K562 (cell line): Measurements from ENCODE around the gene NF2. TPM values are rescaled to one million over a fixed set of nuclear protein-coding genes. Genes with fewer than 3 reads are reported as not detected.

ENCODE experiments used
- ATAC-seq: fragments of 200-7000 bp; cut with Tn5 transposase; 3 replicates; pipeline ENCODE4 v1.9.1; 2020; ENCODE audit warnings: moderate library complexity
- BruUV-seq: library from RNA; stranded (reverse); fragments of 400-500 nt; replicated peaks from 2 replicates; lab custom pipeline; 2021; lab: Mats Ljungman, UMichigan
- CTCF ChIA-PET: fragments of 300-600 bp; formaldehyde crosslinking; extraction: SDS; loops from one replicate; lab custom pipeline; 2021; ENCODE audit warnings: low intra/inter-chr PET ratio; lab: Yijun Ruan, JAX
- POLR2A ChIA-PET: fragments of 300-600, 350-650 bp; sonication (Branson Sonifier 250); formaldehyde crosslinking; extraction: SDS; loops from one replicate; lab custom pipeline; 2021; ENCODE audit warnings: antibody characterized with exemption, inconsistent platforms; lab: Yijun Ruan, JAX
- DNase-seq, 4 experiments: peaks; one replicate each; pipeline versions ENCODE4 v3.0.0 to v3.0.0-alpha.2; 2011 to 2018; ENCODE audit warnings: low spot score in 3 of 4, mixed read lengths in 3 of 4; ENCODE audit errors: extremely low read depth in 1 of 4
- FAIRE-seq: peaks from 2 replicates; lab custom pipeline; 2011; peaks lifted over from hg19 to GRCh38; lab: Jason Lieb, UNC
- H2AFZ ChIP-seq: 2 replicates; pipeline ENCODE4 v1.6.0; 2011; ENCODE audit warnings: low read depth, low read length, control low read depth, inconsistent platforms
- H3K27ac ChIP-seq: fragments of 200-600 bp; 3 replicates; pipeline ENCODE4 v1.8.0; 2011; ENCODE audit warnings: low read depth, mild to moderate bottlenecking, control low read depth, inconsistent platforms, low read length, moderate library complexity, mixed read lengths; ENCODE audit errors: extremely low read depth
- H3K27me3 ChIP-seq, 2 experiments: fragments of 300-600 bp in 1 of 2; 2 replicates in 1 of 2; 3 replicates in 1 of 2; pipeline versions ENCODE4 v1.6.0 to v1.8.0; 2011; ENCODE audit warnings: inconsistent platforms in 2 of 2, low read length in 2 of 2, mild to moderate bottlenecking in 1 of 2, mixed read lengths in 1 of 2, moderate library complexity in 1 of 2; ENCODE audit not compliant: control insufficient read depth in 2 of 2, insufficient read depth in 2 of 2
- H3K36me3 ChIP-seq: fragments of 300-600 bp; 3 replicates; pipeline ENCODE4 v1.8.0; 2011; ENCODE audit warnings: mild to moderate bottlenecking, low read length, inconsistent platforms; ENCODE audit not compliant: control insufficient read depth, insufficient read depth
- H3K4me1 ChIP-seq, 2 experiments: fragments of 200-600 bp in 1 of 2; replicated peaks in 1 of 2; 2 replicates in 1 of 2; 3 replicates in 1 of 2; pipeline versions ENCODE4 v1.5.1 to v1.8.0; 2011; ENCODE audit warnings: inconsistent platforms in 2 of 2, low read length in 2 of 2, mild to moderate bottlenecking in 1 of 2, mixed read lengths in 1 of 2, moderate library complexity in 1 of 2; ENCODE audit not compliant: control insufficient read depth in 2 of 2, insufficient read depth in 2 of 2
- H3K4me2 ChIP-seq: 2 replicates; pipeline ENCODE4 v1.6.1; 2011; ENCODE audit warnings: low read length, control low read depth, inconsistent platforms, mixed read lengths; ENCODE audit not compliant: insufficient read depth
- H3K4me3 ChIP-seq: fragments of 200-600 bp; sonication (generic), shearing (Covaris generic); 2 replicates; pipeline ENCODE4 v1.5.1; 2016; ENCODE audit warnings: control low read depth, inconsistent platforms
- H3K79me2 ChIP-seq: fragments of 200-600 bp; 3 replicates; pipeline ENCODE4 v1.8.0; 2011; ENCODE audit warnings: low read length, inconsistent platforms; ENCODE audit not compliant: control insufficient read depth, insufficient read depth
- H3K9ac ChIP-seq, 2 experiments: 2 replicates each; pipeline versions ENCODE4 v1.6.0 to v1.6.1; 2011; ENCODE audit warnings: low read depth in 2 of 2, low read length in 2 of 2, control low read depth in 1 of 2, inconsistent platforms in 1 of 2, mild to moderate bottlenecking in 1 of 2, mixed read lengths in 1 of 2; ENCODE audit not compliant: insufficient read depth in 1 of 2
- H3K9me1 ChIP-seq: one replicate; pipeline ENCODE4 v1.6.0; 2011; ENCODE audit warnings: inconsistent platforms, mild to moderate bottlenecking, low read length, moderate library complexity; ENCODE audit not compliant: control insufficient read depth, insufficient read depth
- H3K9me3 ChIP-seq: replicated peaks from 2 replicates; pipeline ENCODE4 v1.5.1; 2011; ENCODE audit warnings: low read depth, low read length, inconsistent platforms; ENCODE audit not compliant: control insufficient read depth, insufficient read depth
- H4K20me1 ChIP-seq: replicated peaks from 2 replicates; pipeline ENCODE4 v1.6.1; 2011; ENCODE audit warnings: low read length, inconsistent platforms, mixed read lengths; ENCODE audit not compliant: control insufficient read depth, insufficient read depth
- HDAC2 ChIP-seq: fragments of 450-650 bp; IDR thresholded peaks from 2 replicates; pipeline ENCODE4 v1.6.1; 2016; ENCODE audit warnings: mild to moderate bottlenecking
- POLR2AphosphoS5 ChIP-seq: IDR thresholded peaks from 2 replicates; pipeline ENCODE4 v1.6.1; 2011; ENCODE audit warnings: mild to moderate bottlenecking, low read depth, low read length, moderate library complexity; ENCODE audit not compliant: control insufficient read depth, insufficient read depth
- POU5F1 ChIP-seq: fragments of 150-350 bp; IDR thresholded peaks from 2 replicates; pipeline ENCODE4 v1.6.1; 2014; ENCODE audit warnings: borderline replicate concordance, low read length, low read depth, mild to moderate bottlenecking; ENCODE audit not compliant: partially characterized antibody
- RNF2 ChIP-seq: sonication (generic); IDR thresholded peaks from 2 replicates; pipeline ENCODE4 v1.6.1; 2016
- SOX6 ChIP-seq: fragments of 450-650 bp; IDR thresholded peaks from 2 replicates; pipeline ENCODE4 v1.6.1; 2014; ENCODE audit warnings: mild to moderate bottlenecking
- SRSF9 ChIP-seq: fragments of 200-400 bp; formaldehyde crosslinking; IDR thresholded peaks from 2 replicates; pipeline ENCODE4 v1.6.1; 2017; ENCODE audit warnings: low read depth, low read length, borderline replicate concordance
- ZNF507 ChIP-seq: conservative IDR thresholded peaks from 2 replicates; pipeline ENCODE4 v1.6.1; 2017; ENCODE audit warnings: missing genetic modification characterization, missing compliant biosample characterization
- WGBS: fragments of 100-300 bp; shearing (Covaris generic); methylation state at CpG from one replicate; pipeline ENCODE4 v1.1.6; 2016; ENCODE audit warnings: low coverage, mixed read lengths; ENCODE audit not compliant: insufficient coverage; ENCODE audit errors: missing lambda C conversion rate; 5-methylcytosine and 5-hydroxymethylcytosine counted together
- in situ Hi-C: fragments of 300-500 bp; cut with MboI; formaldehyde crosslinking; loops from 4 replicates; pipeline ENCODE4 v1.15.0; 2018; ENCODE audit warnings: inconsistent platforms, mixed read lengths
- intact Hi-C: fragments of 100-400 bp; cut with micrococcal nuclease; formaldehyde crosslinking; loops from 2 replicates; pipeline ENCODE4 v1.14.2; 2022
- polyA plus RNA-seq, 8 experiments: library from polyadenylated mRNA; depleted of rRNA in 4 of 8; stranded (reverse) in 5 of 8; unstranded in 3 of 8; fragments of >200 nt; fragmentation: Nextera tagmentation in 2 of 8; fragmentation: Illumina TruSeq in 1 of 8; extraction: Ambion mirVana in 2 of 8; extraction: Trizol in 1 of 8; gene quantifications; 2 replicates each; pipeline versions ENCODE4 v1.2.1 to v1.2.3, GENCODE V29; 2011 to 2014; ENCODE audit warnings: inconsistent platforms in 1 of 8, missing spikeins in 1 of 8
- total RNA-seq, 7 experiments: library from RNA; depleted of rRNA in 6 of 7; stranded (reverse); fragments of >200 nt in 6 of 7; fragmentation: Illumina TruSeq in 2 of 7; extraction: Trizol in 2 of 7; gene quantifications; 2 replicates each; pipeline versions ENCODE4 v1.2.1 to v1.2.3, GENCODE V29; 2011 to 2021; ENCODE audit warnings: low replicate concordance in 1 of 7
- TF ChIP-seq, protein P1 (sequence below), 2 experiments: fragments of 150-350 bp in 1 of 2; IDR thresholded peaks; 2 replicates each; pipeline ENCODE4 v1.6.1; 2012 to 2016; ENCODE audit warnings: low read depth in 2 of 2, low read length in 2 of 2, mild to moderate bottlenecking in 1 of 2, moderate library complexity in 1 of 2
- TF ChIP-seq, protein P2 (sequence below): fragments of 450-650 bp; formaldehyde crosslinking; IDR thresholded peaks from 2 replicates; pipeline ENCODE4 v1.4.0; 2022; ENCODE audit warnings: missing genetic modification characterization
- TF ChIP-seq, protein P3 (sequence below): fragments of 250-450 bp; sonication (Bioruptor Pico); IDR thresholded peaks from 2 replicates; pipeline ENCODE4 v1.6.1; 2021; ENCODE audit warnings: mild to moderate bottlenecking

NF2 gene
- total and polyA plus RNA-seq, 9 of the 15 experiments (the other 6 are each of a cell fraction or from before 2014, with no cell fraction given): 2.2 to 32.5 (median 15.2) TPM

DNA sequence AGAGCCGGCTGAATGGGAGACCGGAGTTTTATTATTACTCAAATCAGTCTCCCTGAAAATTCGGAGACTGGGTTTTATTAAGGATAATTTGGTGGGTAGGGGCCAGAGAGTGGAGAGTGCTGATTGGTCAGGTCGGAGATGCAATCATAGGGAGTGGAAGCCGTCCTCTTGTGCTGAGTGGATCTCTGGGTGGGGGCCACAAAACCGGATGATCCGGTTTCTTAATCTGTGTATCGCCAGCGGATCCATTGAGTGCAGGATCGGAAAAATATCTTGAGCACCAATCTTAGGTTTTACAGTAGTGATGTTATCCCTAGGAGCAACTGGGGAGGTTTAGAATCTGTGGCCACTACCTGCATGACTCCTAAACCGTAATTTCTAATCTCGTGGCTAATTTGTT lies 21.6 kb upstream of the NF2 start:
- peaks cover 6 to 15% of the 10 kb centered on the region in 2 experiments; a peak in 3 of 5 replicates for H3K4me1 ChIP-seq
- H3K27ac ChIP-seq: peak overlapping the region; percentile 65
- H3K4me3 ChIP-seq: no peak overlapping the region
- H3K79me2 ChIP-seq: peaks cover 14% of the 10 kb centered on the region
- ChIA-PET CTCF (no interaction called here), POLR2A (no interaction called here)
- H3K9me3 ChIP-seq: no peaks in the 10 kb centered on the region
- H3K27me3 ChIP-seq: no peaks in the 10 kb centered on the region
- DNase-seq (no peak), ATAC-seq (no peak), FAIRE-seq (no peak)
- BruUV-seq: TSS peak; percentile 91
- WGBS: 78% methylated on average over 10 of the region's 12 CpGs
- intact Hi-C loops (no loop called here), in situ Hi-C loops (no loop called here)
- H3K9ac ChIP-seq: peak overlapping the region in 1 of 2 experiments; percentile 41; a peak in 1 of 4 replicates
- H3K4me2 ChIP-seq: peak overlapping the region; percentile 60; the same call in 1 of the 2 replicates
- no peaks in the 10 kb centered on the region for H4K20me1 ChIP-seq
- peak overlapping the region; percentile 38; the same call in 1 of the 2 replicates for H2AFZ ChIP-seq
- TF ChIP-seq RNF2: no peak
- peaks cover 7% of the 10 kb centered on the region; the same call in 1 of the 3 replicates for H3K36me3 ChIP-seq
- no peaks in the 10 kb centered on the region for H3K9me1 ChIP-seq

DNA sequence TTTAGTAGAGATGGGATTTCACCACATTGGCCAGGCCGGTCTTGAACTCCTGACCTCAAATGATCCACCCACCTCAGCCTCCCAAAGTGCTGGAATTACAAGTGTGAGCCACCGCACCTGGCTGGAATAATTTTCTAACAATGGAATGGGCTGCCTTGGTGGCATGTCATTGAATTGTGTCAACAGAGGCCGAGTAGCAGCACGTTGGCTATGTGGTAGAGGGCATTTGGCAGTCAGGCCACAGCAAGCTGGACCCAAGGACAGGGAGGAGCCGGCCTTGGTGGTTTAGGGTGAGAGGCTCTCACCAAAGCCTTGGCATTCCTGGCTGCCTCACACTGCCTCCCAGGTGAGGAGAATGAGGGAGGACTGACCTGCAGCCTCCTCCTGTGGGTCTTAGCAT lies 18.5 kb upstream of the NF2 start:
- Histone ChIP-seq H3K36me3 (no peaks in the 10 kb centered on the region), H4K20me1 (no peaks in the 10 kb centered on the region), H3K4me3 (no peak overlapping the region), H3K9me1 (no peaks in the 10 kb centered on the region), H3K4me1 (peaks cover 4 to 7% of the 10 kb centered on the region in 2 experiments; a peak in 3 of 5 replicates), H3K9ac (no peak overlapping the region), H3K27ac (no peak overlapping the region), H3K79me2 (peaks cover 9% of the 10 kb centered on the region), H2AFZ (no peak overlapping the region), H3K4me2 (no peak overlapping the region), H3K27me3 (no peaks in the 10 kb centered on the region), H3K9me3 (no peaks in the 10 kb centered on the region)
- WGBS: 77% methylated on average over 4 of the region's 5 CpGs
- ChIA-PET CTCF (no interaction called here), POLR2A (no interaction called here)
- BruUV-seq: no TSS peak
- ATAC-seq: no peak
- FAIRE-seq: no peak
- in situ Hi-C loops (no loop called here), intact Hi-C loops (no loop called here)
- DNase-seq: no peak
- TF ChIP-seq POLR2AphosphoS5 (no peak), POU5F1 (no peak), SOX6 (no peak), HDAC2 (no peak), ZNF507 (tag) (no peak), SRSF9 (no peak)
- TF ChIP-seq, protein P1, sequence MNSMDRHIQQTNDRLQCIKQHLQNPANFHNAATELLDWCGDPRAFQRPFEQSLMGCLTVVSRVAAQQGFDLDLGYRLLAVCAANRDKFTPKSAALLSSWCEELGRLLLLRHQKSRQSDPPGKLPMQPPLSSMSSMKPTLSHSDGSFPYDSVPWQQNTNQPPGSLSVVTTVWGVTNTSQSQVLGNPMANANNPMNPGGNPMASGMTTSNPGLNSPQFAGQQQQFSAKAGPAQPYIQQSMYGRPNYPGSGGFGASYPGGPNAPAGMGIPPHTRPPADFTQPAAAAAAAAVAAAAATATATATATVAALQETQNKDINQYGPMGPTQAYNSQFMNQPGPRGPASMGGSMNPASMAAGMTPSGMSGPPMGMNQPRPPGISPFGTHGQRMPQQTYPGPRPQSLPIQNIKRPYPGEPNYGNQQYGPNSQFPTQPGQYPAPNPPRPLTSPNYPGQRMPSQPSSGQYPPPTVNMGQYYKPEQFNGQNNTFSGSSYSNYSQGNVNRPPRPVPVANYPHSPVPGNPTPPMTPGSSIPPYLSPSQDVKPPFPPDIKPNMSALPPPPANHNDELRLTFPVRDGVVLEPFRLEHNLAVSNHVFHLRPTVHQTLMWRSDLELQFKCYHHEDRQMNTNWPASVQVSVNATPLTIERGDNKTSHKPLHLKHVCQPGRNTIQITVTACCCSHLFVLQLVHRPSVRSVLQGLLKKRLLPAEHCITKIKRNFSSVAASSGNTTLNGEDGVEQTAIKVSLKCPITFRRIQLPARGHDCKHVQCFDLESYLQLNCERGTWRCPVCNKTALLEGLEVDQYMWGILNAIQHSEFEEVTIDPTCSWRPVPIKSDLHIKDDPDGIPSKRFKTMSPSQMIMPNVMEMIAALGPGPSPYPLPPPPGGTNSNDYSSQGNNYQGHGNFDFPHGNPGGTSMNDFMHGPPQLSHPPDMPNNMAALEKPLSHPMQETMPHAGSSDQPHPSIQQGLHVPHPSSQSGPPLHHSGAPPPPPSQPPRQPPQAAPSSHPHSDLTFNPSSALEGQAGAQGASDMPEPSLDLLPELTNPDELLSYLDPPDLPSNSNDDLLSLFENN (IDR thresholded peaks at IDR 0.05; ENCODE audit: low read depth in 2 of 2, low read length in 2 of 2): no peak
- TF ChIP-seq, protein P2, sequence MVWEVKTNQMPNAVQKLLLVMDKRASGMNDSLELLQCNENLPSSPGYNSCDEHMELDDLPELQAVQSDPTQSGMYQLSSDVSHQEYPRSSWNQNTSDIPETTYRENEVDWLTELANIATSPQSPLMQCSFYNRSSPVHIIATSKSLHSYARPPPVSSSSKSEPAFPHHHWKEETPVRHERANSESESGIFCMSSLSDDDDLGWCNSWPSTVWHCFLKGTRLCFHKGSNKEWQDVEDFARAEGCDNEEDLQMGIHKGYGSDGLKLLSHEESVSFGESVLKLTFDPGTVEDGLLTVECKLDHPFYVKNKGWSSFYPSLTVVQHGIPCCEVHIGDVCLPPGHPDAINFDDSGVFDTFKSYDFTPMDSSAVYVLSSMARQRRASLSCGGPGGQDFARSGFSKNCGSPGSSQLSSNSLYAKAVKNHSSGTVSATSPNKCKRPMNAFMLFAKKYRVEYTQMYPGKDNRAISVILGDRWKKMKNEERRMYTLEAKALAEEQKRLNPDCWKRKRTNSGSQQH (CRISPR knock-in tag): no peak
- TF ChIP-seq, protein P3, sequence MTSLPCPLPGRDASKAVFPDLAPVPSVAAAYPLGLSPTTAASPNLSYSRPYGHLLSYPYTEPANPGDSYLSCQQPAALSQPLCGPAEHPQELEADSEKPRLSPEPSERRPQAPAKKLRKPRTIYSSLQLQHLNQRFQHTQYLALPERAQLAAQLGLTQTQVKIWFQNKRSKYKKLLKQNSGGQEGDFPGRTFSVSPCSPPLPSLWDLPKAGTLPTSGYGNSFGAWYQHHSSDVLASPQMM: no peak
